Erythroblast (primary cell): ENCODE results near the gene VBP1.
"Not testable (repeated sequence)": the region's sequence is repeated elsewhere in the genome, so short reads cannot be mapped to it uniquely, and the experiment has no call there.

Experiments
- GATA1 ChIP-seq: IDR thresholded peaks from 2 replicates; pipeline ENCODE4 v1.6.1; 2011; ENCODE audit warnings: low read depth, mild to moderate bottlenecking, control low read depth, low read length, moderate library complexity
- POLR2A ChIP-seq: IDR thresholded peaks from 2 replicates; pipeline ENCODE4 v1.6.1; 2011; ENCODE audit warnings: mild to moderate bottlenecking, low read length

- not testable (repeated sequence) for TF ChIP-seq POLR2A, GATA1
Observed at GRCh38 chrX:155223746-155224145, 7.5 kb downstream of the VBP1 start.
